Gastroesophageal sphincter (tissue), 3 donors: ENCODE data around the gene ACOX3.

Source experiments
- CTCF ChIP-seq, 4 experiments: fragments of 200-600 bp in 2 of 4; fragments of 450-650 bp in 2 of 4; sonication (generic) in 1 of 4; IDR thresholded peaks; one replicate each; pipeline ENCODE4 v1.5.1; 2017 to 2019; ENCODE audit warnings: antibody characterized with exemption in 4 of 4, mild to moderate bottlenecking in 2 of 4, moderate library complexity in 2 of 4
- EP300 ChIP-seq: sonication (generic); formaldehyde crosslinking; IDR thresholded peaks from one replicate; pipeline ENCODE4 v1.6.1; 2017; ENCODE audit warnings: antibody characterized with exemption, mild to moderate bottlenecking

- TF ChIP-seq CTCF (IDR thresholded peaks at IDR 0.05) = no peak
- no peak for TF ChIP-seq EP300
Measured at GRCh38 chr4:8475751-8476575, 35.4 kb upstream of the ACOX3 start.
